GM13977 (cell line): ENCODE data around the gene TMEM250.
"Not testable (repeated sequence)": the region's sequence is repeated elsewhere in the genome, so short reads cannot be mapped to it uniquely, and the experiment has no call there.

Experiments used
- DNase-seq: peaks from one replicate; pipeline ENCODE4 v3.0.0; 2012; ENCODE audit warnings: low spot score
- in situ Hi-C: fragments of 300-500 bp; cut with MboI; formaldehyde crosslinking; loops from one replicate; pipeline ENCODE4 v1.12.0; 2022; ENCODE audit warnings: low sequenced_read_pairs, low pct_unique_long_range_greater_than_20kb, mixed read lengths, inconsistent platforms; ENCODE audit not compliant: unreplicated experiment
- TF ChIP-seq, protein P1 (sequence below): IDR thresholded peaks from 2 replicates; pipeline ENCODE4 v1.5.1; 2012; ENCODE audit warnings: mild to moderate bottlenecking, control low read depth; ENCODE audit not compliant: insufficient read depth; ENCODE audit errors: extremely low read depth, missing control alignments

TMEM250 gene

GRCh38 chr9:136151848-136152542, 33.3 kb upstream of the TMEM250 start:
- DNase-seq: no peak
- TF ChIP-seq, protein P1, sequence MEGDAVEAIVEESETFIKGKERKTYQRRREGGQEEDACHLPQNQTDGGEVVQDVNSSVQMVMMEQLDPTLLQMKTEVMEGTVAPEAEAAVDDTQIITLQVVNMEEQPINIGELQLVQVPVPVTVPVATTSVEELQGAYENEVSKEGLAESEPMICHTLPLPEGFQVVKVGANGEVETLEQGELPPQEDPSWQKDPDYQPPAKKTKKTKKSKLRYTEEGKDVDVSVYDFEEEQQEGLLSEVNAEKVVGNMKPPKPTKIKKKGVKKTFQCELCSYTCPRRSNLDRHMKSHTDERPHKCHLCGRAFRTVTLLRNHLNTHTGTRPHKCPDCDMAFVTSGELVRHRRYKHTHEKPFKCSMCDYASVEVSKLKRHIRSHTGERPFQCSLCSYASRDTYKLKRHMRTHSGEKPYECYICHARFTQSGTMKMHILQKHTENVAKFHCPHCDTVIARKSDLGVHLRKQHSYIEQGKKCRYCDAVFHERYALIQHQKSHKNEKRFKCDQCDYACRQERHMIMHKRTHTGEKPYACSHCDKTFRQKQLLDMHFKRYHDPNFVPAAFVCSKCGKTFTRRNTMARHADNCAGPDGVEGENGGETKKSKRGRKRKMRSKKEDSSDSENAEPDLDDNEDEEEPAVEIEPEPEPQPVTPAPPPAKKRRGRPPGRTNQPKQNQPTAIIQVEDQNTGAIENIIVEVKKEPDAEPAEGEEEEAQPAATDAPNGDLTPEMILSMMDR: no peak
- in situ Hi-C loops: no loop called here

GRCh38 chr9:136151214-136151804, 32.6 kb upstream of the TMEM250 start:
- in situ Hi-C loops: no loop called here
- DNase-seq: no peak
- TF ChIP-seq, protein P1: no peak

GRCh38 chr9:136150664-136151213, 32.1 kb upstream of the TMEM250 start:
- in situ Hi-C loops, DNase-seq: not testable (repeated sequence)

GRCh38 chr9:136149853-136150252, 31.2 kb upstream of the TMEM250 start:
- TF ChIP-seq, protein P1: no peak
- DNase-seq: no peak
- in situ Hi-C loops: no loop called here

- in situ Hi-C loops: no loop called here
- TF ChIP-seq, protein P1: no peak
- DNase-seq: no peak
Measured at GRCh38 chr9:136149337-136149736, 30.7 kb upstream of the TMEM250 start.

GRCh38 chr9:136148766-136149165, 30.1 kb upstream of the TMEM250 start:
- no peak for DNase-seq
- in situ Hi-C loops: no loop called here

More at GRCh38 chr9:136148766-136149165, 30.1 kb upstream of the TMEM250 start:
- TF ChIP-seq, protein P1: no peak
